ENCODE measurements around the gene MORF4L2.

DNA sequence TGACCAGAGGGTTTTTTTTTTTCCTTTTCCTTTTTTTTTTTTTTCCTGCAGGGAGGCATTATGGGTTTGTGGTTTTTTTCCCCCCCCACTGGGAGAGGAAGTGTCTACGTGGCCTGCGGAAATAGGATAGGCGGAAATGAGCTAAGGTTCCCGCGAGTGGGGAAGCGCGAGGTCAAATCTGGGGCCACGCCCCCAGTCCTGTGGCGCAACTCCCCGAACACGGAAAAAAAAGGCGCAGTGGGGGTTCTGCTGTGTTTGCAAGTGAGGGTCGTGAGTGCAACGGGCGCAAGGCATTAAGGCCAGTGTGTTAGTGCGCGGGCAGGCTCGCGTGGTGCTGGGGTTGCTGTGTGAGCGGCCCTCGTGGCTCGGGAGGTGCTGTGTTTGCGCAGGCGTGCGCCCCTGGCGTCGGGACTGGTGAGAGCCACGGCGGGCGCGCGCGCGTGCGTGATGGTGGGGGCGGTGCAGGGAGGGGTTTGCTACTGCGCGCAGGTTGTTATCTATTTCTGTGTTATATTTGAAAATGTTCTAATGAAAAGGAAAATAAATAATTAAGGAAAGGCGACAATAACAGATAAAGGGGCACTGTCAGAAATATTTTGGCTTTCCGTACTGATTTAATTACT lies 685 bp upstream of the MORF4L2 start:
- peak; percentile 37 to 51 for TF ChIP-seq POLR2A (IDR thresholded peaks at IDR 0.05)
- TF ChIP-seq, protein P1, sequence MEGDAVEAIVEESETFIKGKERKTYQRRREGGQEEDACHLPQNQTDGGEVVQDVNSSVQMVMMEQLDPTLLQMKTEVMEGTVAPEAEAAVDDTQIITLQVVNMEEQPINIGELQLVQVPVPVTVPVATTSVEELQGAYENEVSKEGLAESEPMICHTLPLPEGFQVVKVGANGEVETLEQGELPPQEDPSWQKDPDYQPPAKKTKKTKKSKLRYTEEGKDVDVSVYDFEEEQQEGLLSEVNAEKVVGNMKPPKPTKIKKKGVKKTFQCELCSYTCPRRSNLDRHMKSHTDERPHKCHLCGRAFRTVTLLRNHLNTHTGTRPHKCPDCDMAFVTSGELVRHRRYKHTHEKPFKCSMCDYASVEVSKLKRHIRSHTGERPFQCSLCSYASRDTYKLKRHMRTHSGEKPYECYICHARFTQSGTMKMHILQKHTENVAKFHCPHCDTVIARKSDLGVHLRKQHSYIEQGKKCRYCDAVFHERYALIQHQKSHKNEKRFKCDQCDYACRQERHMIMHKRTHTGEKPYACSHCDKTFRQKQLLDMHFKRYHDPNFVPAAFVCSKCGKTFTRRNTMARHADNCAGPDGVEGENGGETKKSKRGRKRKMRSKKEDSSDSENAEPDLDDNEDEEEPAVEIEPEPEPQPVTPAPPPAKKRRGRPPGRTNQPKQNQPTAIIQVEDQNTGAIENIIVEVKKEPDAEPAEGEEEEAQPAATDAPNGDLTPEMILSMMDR (IDR thresholded peaks at IDR 0.05): peak; percentile 32 to 79 (median 47)
- TF ChIP-seq EP300 (IDR thresholded peaks at IDR 0.05): peak; percentile 57 to 78

Data from tibial nerve (tissue), 4 donors.